Ectodermal cell (in vitro differentiated cells): Measurements from ENCODE around the gene KIAA0586.
"Not testable (repeated sequence)": the region's sequence is repeated elsewhere in the genome, so short reads cannot be mapped to it uniquely, and the experiment has no call there.

Experiments
- H3K27ac ChIP-seq: 2 replicates; pipeline ENCODE4 v1.7.0; 2013; ENCODE audit warnings: mild to moderate bottlenecking, low read depth, low read length; ENCODE audit not compliant: insufficient read depth, poor library complexity, severe bottlenecking
- H3K27me3 ChIP-seq: 2 replicates; pipeline ENCODE4 v1.7.0; 2013; ENCODE audit warnings: mild to moderate bottlenecking, low read length; ENCODE audit not compliant: insufficient read depth, control insufficient read depth, poor library complexity, severe bottlenecking
- H3K36me3 ChIP-seq: one replicate; pipeline ENCODE4 v1.7.0; 2013; ENCODE audit warnings: low read length; ENCODE audit not compliant: control insufficient read depth, insufficient read depth
- H3K4me1 ChIP-seq: one replicate; pipeline ENCODE4 v1.7.0; 2013; ENCODE audit warnings: low read length; ENCODE audit not compliant: control insufficient read depth, insufficient read depth
- H3K4me3 ChIP-seq: 2 replicates; pipeline ENCODE4 v1.7.0; 2013; ENCODE audit warnings: low read depth, low read length, control low read depth; ENCODE audit not compliant: insufficient read depth
- H3K9me3 ChIP-seq: 2 replicates; pipeline ENCODE4 v1.7.0; 2013; ENCODE audit warnings: mild to moderate bottlenecking, low read length, moderate library complexity; ENCODE audit not compliant: control insufficient read depth
- WGBS, 2 experiments: methylation state at CpG; one replicate each; pipeline ENCODE4 v1.1.7; 2013; ENCODE audit warnings: missing lambda C conversion rate in 2 of 2; 5-methylcytosine and 5-hydroxymethylcytosine counted together

KIAA0586 gene

GRCh38 chr14:58581389-58581788 lies 153.9 kb downstream of the KIAA0586 start:
- not testable (repeated sequence) for H3K27ac ChIP-seq, H3K4me3 ChIP-seq, H3K27me3 ChIP-seq, H3K9me3 ChIP-seq, H3K4me1 ChIP-seq, H3K36me3 ChIP-seq
- WGBS, 2 experiments: 100% methylated on average over 1 of the region's 1 CpG

GRCh38 chr14:58584383-58584782 lies 156.9 kb downstream of the KIAA0586 start:
- Histone ChIP-seq H3K4me1 (no peaks in the 10 kb centered on the region), H3K9me3 (no peaks in the 10 kb centered on the region), H3K27ac (no peak overlapping the region), H3K4me3 (no peak overlapping the region), H3K36me3 (no peaks in the 10 kb centered on the region), H3K27me3 (no peaks in the 10 kb centered on the region)
- 100% methylated on average over 1 of the region's 1 CpG; no CpG with 5 or more reads in 1 of the 2 experiments for WGBS, 2 experiments

- Histone ChIP-seq H3K36me3 (no peaks in the 10 kb centered on the region), H3K27ac (no peak overlapping the region), H3K4me3 (no peak overlapping the region), H3K27me3 (no peaks in the 10 kb centered on the region), H3K4me1 (no peaks in the 10 kb centered on the region), H3K9me3 (no peaks in the 10 kb centered on the region)
- 89 to 93% methylated on average over 1 of the region's 1 CpG for WGBS, 2 experiments
Measured at GRCh38 chr14:58587271-58587670, 159.8 kb downstream of the KIAA0586 start.

- H3K27me3 ChIP-seq, H3K27ac ChIP-seq, H3K9me3 ChIP-seq, H3K4me3 ChIP-seq, H3K36me3 ChIP-seq, H3K4me1 ChIP-seq: not testable (repeated sequence)
- WGBS, 2 experiments: 92 to 93% methylated on average over 18 of the region's 18 CpGs
Measured at GRCh38 chr14:58588321-58588720, 160.8 kb downstream of the KIAA0586 start.

- WGBS, 2 experiments: 93 to 96% methylated on average over 4 of the region's 4 CpGs
- Histone ChIP-seq H3K4me1 (no peaks in the 10 kb centered on the region), H3K9me3 (no peaks in the 10 kb centered on the region), H3K36me3 (no peaks in the 10 kb centered on the region), H3K27me3 (no peaks in the 10 kb centered on the region), H3K27ac (no peak overlapping the region), H3K4me3 (no peak overlapping the region)
Measured at GRCh38 chr14:58593977-58594376, 166.5 kb downstream of the KIAA0586 start.

- H3K9me3 ChIP-seq: no peaks in the 10 kb centered on the region
- WGBS, 2 experiments: 93 to 96% methylated on average over 3 of the region's 4 CpGs
- no peak overlapping the region for H3K27ac ChIP-seq
- H3K4me3 ChIP-seq: no peak overlapping the region
- no peaks in the 10 kb centered on the region for H3K4me1 ChIP-seq
- H3K36me3 ChIP-seq: no peaks in the 10 kb centered on the region
- H3K27me3 ChIP-seq: no peaks in the 10 kb centered on the region
Measured at GRCh38 chr14:58597041-58597440, 169.5 kb downstream of the KIAA0586 start.

- H3K4me1 ChIP-seq: no peaks in the 10 kb centered on the region
- no peaks in the 10 kb centered on the region for H3K27me3 ChIP-seq
- H3K4me3 ChIP-seq: no peak overlapping the region
- no peaks in the 10 kb centered on the region for H3K36me3 ChIP-seq
- WGBS, 2 experiments: 88 to 99% methylated on average over 4 of the region's 4 CpGs
- no peak overlapping the region for H3K27ac ChIP-seq
- no peaks in the 10 kb centered on the region for H3K9me3 ChIP-seq
Measured at GRCh38 chr14:58598028-58598803, 170.7 kb downstream of the KIAA0586 start.

- Histone ChIP-seq H3K9me3 (no peaks in the 10 kb centered on the region), H3K27me3 (no peaks in the 10 kb centered on the region), H3K4me1 (no peaks in the 10 kb centered on the region), H3K4me3 (no peak overlapping the region), H3K27ac (no peak overlapping the region), H3K36me3 (no peaks in the 10 kb centered on the region)
- 90 to 94% methylated on average over 9 to 11 of the region's 11 CpGs for WGBS, 2 experiments
Measured at GRCh38 chr14:58598804-58599525, 171.4 kb downstream of the KIAA0586 start.

GRCh38 chr14:58599707-58600106 lies 172.2 kb downstream of the KIAA0586 start:
- no peaks in the 10 kb centered on the region for H3K36me3 ChIP-seq
- H3K4me1 ChIP-seq: no peaks in the 10 kb centered on the region
- H3K27me3 ChIP-seq: no peaks in the 10 kb centered on the region
- H3K4me3 ChIP-seq: no peak overlapping the region
- no peaks in the 10 kb centered on the region for H3K9me3 ChIP-seq
- no peak overlapping the region for H3K27ac ChIP-seq
- WGBS, 2 experiments: 90% methylated on average over 2 of the region's 2 CpGs
